ENCODE data around the gene NDOR1.

Gene NDOR1

DNA sequence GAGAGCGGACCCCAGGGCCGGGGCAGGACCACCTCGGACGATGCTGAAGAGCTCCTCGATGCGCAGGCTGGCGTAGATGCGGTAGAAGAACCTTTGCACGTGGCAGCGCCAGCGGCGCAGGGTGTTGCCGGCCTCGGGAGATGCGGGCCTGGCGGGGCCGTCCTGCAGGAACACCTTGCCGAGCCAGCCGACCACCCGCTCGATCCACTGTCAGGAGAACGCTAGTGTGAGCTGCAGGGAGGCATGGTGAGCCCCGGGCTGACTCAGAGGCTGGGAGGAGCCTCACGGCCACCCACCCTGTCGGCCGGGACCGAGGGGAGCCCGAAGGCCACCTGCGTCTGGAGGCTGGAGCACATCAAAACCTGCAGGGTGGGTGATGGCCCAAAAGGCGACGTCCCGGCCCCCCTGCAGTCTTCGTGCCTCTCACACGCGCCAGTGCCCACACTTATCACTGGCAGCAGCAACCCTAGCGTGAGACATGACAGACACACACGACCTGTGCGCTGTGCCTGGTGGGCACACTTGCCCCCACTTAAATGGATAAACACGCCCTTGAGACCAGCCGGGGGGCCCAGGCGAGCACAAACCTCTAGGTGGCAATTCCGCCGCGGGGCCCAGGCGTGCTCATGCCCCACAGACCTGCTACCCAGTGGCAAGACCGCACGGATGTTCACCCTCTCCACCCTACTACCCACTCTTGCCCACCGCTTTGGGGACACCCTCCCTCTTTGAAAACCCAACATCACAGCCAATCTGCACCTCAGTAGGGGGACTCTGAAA is 20.4 kb upstream of the NDOR1 start:
- H3K4me3 ChIP-seq (replicated peaks; ENCODE audit: low read depth, low read length), result no peak overlapping the region
- TF ChIP-seq, protein P1, sequence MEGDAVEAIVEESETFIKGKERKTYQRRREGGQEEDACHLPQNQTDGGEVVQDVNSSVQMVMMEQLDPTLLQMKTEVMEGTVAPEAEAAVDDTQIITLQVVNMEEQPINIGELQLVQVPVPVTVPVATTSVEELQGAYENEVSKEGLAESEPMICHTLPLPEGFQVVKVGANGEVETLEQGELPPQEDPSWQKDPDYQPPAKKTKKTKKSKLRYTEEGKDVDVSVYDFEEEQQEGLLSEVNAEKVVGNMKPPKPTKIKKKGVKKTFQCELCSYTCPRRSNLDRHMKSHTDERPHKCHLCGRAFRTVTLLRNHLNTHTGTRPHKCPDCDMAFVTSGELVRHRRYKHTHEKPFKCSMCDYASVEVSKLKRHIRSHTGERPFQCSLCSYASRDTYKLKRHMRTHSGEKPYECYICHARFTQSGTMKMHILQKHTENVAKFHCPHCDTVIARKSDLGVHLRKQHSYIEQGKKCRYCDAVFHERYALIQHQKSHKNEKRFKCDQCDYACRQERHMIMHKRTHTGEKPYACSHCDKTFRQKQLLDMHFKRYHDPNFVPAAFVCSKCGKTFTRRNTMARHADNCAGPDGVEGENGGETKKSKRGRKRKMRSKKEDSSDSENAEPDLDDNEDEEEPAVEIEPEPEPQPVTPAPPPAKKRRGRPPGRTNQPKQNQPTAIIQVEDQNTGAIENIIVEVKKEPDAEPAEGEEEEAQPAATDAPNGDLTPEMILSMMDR (IDR thresholded peaks at IDR 0.05; ENCODE audit: low read length, missing control alignments), result no peak
- no peak for DNase-seq (ENCODE audit: low read depth)

DNA sequence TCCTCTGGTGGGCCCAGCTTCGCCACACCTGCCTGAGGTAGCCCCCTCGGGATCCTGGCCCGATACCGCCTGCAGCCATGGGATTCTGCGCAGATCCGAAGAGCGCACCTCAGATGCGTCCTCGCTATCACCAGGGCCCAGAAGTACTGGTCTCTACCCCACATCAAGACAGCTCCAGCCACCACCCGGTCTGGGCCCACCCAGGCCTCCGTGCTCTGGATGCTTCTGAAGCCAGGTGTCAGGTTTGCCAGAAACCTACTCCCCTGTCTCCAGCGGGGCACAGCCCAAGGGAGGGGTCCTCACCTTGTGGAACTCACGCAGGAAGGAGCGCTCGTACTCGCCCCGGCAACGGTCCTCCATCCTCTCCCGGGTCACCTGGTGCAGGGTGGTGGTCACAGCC is 19.6 kb upstream of the NDOR1 start:
- DNase-seq (ENCODE audit: low read depth), result no peak
- TF ChIP-seq, protein P1 (IDR thresholded peaks at IDR 0.05; ENCODE audit: low read length, missing control alignments), result no peak
- H3K4me3 ChIP-seq (replicated peaks; ENCODE audit: low read depth, low read length), result no peak overlapping the region

DNA sequence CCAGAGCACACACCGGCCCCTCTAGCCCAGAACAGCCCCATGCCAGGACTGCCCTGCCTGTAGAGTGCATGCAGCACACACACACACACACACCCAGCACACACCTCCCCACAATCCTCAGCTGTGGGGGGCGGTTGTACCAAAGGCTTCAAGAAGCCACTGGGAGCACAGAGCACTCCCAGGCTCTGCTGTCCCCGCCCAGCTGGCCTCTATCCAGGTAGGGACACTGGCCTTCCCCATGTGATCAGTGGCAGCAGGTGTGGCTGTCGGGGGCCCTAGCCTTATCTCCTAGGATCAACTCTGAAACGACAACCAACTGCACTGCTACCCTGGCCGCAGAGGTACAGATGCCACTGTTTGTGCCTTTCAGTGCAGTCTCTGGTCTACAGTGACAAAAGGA is 19.1 kb upstream of the NDOR1 start:
- no peak overlapping the region for H3K4me3 ChIP-seq (replicated peaks; ENCODE audit: low read depth, low read length)
- TF ChIP-seq, protein P1 (IDR thresholded peaks at IDR 0.05; ENCODE audit: low read length, missing control alignments), result no peak
- DNase-seq (ENCODE audit: low read depth), result no peak

DNA sequence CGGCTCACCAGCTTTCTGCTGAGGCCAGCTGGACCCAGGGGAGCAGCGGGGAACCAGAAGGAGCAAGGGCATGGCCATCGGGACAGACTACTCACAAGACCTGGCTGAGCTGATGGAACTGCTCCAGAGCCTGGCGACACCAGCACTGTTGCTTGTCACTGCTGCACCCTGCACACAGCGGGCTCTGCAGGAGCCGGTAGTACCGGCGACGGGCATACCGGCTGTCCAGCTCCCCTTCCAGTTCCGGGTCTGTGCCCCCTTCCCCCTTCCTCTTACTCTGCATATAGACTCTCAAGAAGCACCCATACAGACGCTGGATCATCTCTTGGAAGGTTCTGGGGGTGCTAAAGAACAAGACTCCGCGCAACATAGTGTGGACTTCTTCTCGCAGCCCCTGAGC is 18.1 kb upstream of the NDOR1 start:
- TF ChIP-seq, protein P1 (IDR thresholded peaks at IDR 0.05; ENCODE audit: low read length, missing control alignments), result no peak
- DNase-seq (ENCODE audit: low read depth), result no peak
- H3K4me3 ChIP-seq (replicated peaks; ENCODE audit: low read depth, low read length), result peak overlapping the region; percentile 94

DNA sequence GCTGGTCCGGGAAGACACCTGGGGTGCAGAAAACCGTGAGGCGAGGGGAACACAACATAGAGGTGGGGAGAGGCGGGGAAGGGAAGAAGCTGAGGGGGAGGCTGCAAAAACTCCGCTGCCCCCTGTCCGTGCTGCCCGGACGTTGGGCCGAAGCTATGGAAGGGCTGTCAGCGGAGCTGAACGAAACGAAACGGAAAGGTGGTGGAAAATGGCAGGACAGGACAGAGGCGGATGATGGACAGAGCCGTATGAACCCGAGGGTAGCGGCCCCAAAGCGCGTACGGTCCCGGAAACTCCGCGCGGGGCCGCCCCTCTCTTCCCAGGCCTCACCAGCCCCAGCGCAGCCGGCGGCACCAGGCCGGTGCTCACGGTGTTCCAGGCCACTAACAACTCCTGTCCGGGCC is 17.4 kb upstream of the NDOR1 start:
- TF ChIP-seq, protein P1 (IDR thresholded peaks at IDR 0.05; ENCODE audit: low read length, missing control alignments), result no peak
- no peak for DNase-seq (ENCODE audit: low read depth)
- H3K4me3 ChIP-seq (replicated peaks; ENCODE audit: low read depth, low read length), result peak overlapping the region; percentile 94

DNA sequence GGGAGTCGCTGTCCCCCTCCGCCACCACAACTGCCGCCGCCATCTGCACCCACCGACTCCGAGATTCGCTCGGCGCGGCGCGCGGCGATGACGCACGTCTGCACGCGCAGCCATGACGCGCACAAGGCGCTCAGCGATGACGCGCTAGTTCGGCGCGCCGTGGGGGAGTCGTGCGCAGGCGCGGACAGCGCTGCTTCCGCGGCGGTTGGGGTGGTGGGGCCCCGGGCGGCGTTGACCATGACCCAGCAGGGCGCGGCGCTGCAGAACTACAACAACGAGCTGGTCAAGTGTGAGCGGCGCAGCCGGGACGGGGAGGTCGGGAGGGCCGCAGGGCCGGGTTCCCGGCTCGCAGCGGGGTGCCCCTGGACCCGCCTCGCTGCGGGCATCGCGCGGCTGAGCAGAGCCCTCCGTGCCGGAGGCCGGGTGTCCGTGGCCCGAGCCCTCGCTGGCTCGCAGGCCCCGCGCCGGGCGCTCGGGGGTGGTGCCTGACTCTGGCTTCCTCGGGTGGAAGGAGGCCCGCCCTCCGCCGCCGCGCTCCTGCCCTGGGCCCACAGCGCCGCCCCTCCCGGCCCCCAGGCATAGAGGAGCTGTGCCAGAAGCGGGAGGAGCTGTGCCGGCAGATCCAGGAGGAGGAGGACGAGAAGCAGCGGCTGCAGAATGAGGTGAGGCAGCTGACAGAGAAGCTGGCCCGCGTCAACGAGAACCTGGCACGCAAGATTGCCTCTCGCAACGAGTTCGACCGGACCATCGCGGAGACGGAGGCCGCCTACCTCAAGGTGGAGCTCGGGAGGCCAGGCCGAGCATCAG is 16.8 kb upstream of the NDOR1 start, which contains the start of the genes ANAPC2 and SSNA1:
Gene ANAPC2 (minus strand): TSS at position 71 of the 807 bp plus-strand sequence. CDS start 28 bp downstream, at position 43.
Gene SSNA1 (plus strand): TSS at position 187 of the 807 bp plus-strand sequence. CDS start 51 bp downstream, at position 238.
- TF ChIP-seq, protein P1 (IDR thresholded peaks at IDR 0.05; ENCODE audit: low read length, missing control alignments), result peak; percentile 43
- DNase-seq (ENCODE audit: low read depth), result peak; percentile 96
- H3K4me3 ChIP-seq (replicated peaks; ENCODE audit: low read depth, low read length), result peak within 1 kb of the TSS; percentile 94

Data from fibroblast of pulmonary artery (primary cell).